ENCODE data around the gene INTS2.

GRCh38 chr17:61872099-61872498 is 55.7 kb downstream of the INTS2 start:
- TF ChIP-seq, protein P1, sequence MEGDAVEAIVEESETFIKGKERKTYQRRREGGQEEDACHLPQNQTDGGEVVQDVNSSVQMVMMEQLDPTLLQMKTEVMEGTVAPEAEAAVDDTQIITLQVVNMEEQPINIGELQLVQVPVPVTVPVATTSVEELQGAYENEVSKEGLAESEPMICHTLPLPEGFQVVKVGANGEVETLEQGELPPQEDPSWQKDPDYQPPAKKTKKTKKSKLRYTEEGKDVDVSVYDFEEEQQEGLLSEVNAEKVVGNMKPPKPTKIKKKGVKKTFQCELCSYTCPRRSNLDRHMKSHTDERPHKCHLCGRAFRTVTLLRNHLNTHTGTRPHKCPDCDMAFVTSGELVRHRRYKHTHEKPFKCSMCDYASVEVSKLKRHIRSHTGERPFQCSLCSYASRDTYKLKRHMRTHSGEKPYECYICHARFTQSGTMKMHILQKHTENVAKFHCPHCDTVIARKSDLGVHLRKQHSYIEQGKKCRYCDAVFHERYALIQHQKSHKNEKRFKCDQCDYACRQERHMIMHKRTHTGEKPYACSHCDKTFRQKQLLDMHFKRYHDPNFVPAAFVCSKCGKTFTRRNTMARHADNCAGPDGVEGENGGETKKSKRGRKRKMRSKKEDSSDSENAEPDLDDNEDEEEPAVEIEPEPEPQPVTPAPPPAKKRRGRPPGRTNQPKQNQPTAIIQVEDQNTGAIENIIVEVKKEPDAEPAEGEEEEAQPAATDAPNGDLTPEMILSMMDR (optimal IDR thresholded peaks at IDR 0.05 in 1 of 3, IDR thresholded peaks at IDR 0.05 in 1 of 3, conservative IDR thresholded peaks at IDR 0.05 in 1 of 3; ENCODE audit: extremely low read depth in 1 of 3, insufficient read depth in 2 of 3, low read length in 3 of 3), result no peak
- TF ChIP-seq EZH2 (IDR thresholded peaks at IDR 0.05; ENCODE audit: low read length), result no peak
